Measurements from ENCODE around the gene UGT3A2.
A peak's percentile ranks its signal among the peaks of the same experiment; 100 is the strongest.

The UGT3A2 gene

GRCh38 chr5:36033486-36033885 is 33.2 kb downstream of the UGT3A2 start:
- 0 out of 2 replicates have a peak, but pooled peaks have one; percentile 39 for TF ChIP-seq GATA2 (IDR thresholded peaks at IDR 0.05; ENCODE audit: low read depth, low read length)
- TF ChIP-seq GATA3 (IDR thresholded peaks at IDR 0.05; ENCODE audit: low read depth, low read length), result no peak

- TF ChIP-seq GATA3 (IDR thresholded peaks at IDR 0.05; ENCODE audit: low read depth, low read length) (no peak), GATA2 (IDR thresholded peaks at IDR 0.05; ENCODE audit: low read depth, low read length) (no peak)
Measured at GRCh38 chr5:36033047-36033446, 33.6 kb downstream of the UGT3A2 start.

GRCh38 chr5:36031223-36031622 is 35.5 kb downstream of the UGT3A2 start:
- TF ChIP-seq GATA3 (IDR thresholded peaks at IDR 0.05; ENCODE audit: low read depth, low read length), result no peak
- TF ChIP-seq GATA2 (IDR thresholded peaks at IDR 0.05; ENCODE audit: low read depth, low read length), result no peak

- TF ChIP-seq GATA2 (IDR thresholded peaks at IDR 0.05; ENCODE audit: low read depth, low read length), result peak; percentile 54; the same call in 1 of the 2 replicates
- TF ChIP-seq GATA3 (IDR thresholded peaks at IDR 0.05; ENCODE audit: low read depth, low read length), result no peak
Measured at GRCh38 chr5:36029914-36030313, 36.8 kb downstream of the UGT3A2 start.

- TF ChIP-seq GATA2 (IDR thresholded peaks at IDR 0.05; ENCODE audit: low read depth, low read length), result no peak
- TF ChIP-seq GATA3 (IDR thresholded peaks at IDR 0.05; ENCODE audit: low read depth, low read length), result no peak
Measured at GRCh38 chr5:36028816-36029465, 37.7 kb downstream of the UGT3A2 start.

GRCh38 chr5:36027711-36028110 is 39.0 kb downstream of the UGT3A2 start:
- TF ChIP-seq GATA2 (IDR thresholded peaks at IDR 0.05; ENCODE audit: low read depth, low read length) (no peak), GATA3 (IDR thresholded peaks at IDR 0.05; ENCODE audit: low read depth, low read length) (no peak)

GRCh38 chr5:36026706-36027465 is 39.8 kb downstream of the UGT3A2 start:
- TF ChIP-seq GATA2 (IDR thresholded peaks at IDR 0.05; ENCODE audit: low read depth, low read length) (no peak), GATA3 (IDR thresholded peaks at IDR 0.05; ENCODE audit: low read depth, low read length) (no peak)

- TF ChIP-seq GATA2 (IDR thresholded peaks at IDR 0.05; ENCODE audit: low read depth, low read length), result no peak
- no peak for TF ChIP-seq GATA3 (IDR thresholded peaks at IDR 0.05; ENCODE audit: low read depth, low read length)
Measured at GRCh38 chr5:36017622-36018021, 49.1 kb downstream of the UGT3A2 start.

GRCh38 chr5:36017004-36017403 is 49.7 kb downstream of the UGT3A2 start:
- no peak for TF ChIP-seq GATA3 (IDR thresholded peaks at IDR 0.05; ENCODE audit: low read depth, low read length)

- TF ChIP-seq GATA2 (IDR thresholded peaks at IDR 0.05; ENCODE audit: low read depth, low read length), result no peak
Measured at GRCh38 chr5:36013182-36013581, 53.5 kb downstream of the UGT3A2 start.

- TF ChIP-seq GATA2 (IDR thresholded peaks at IDR 0.05; ENCODE audit: low read depth, low read length), result no peak
- no peak for TF ChIP-seq GATA3 (IDR thresholded peaks at IDR 0.05; ENCODE audit: low read depth, low read length)
Measured at GRCh38 chr5:36009698-36010097, 57.0 kb downstream of the UGT3A2 start.

- TF ChIP-seq GATA2 (IDR thresholded peaks at IDR 0.05; ENCODE audit: low read depth, low read length), result no peak
- TF ChIP-seq GATA3 (IDR thresholded peaks at IDR 0.05; ENCODE audit: low read depth, low read length), result no peak
Measured at GRCh38 chr5:36007366-36007765, 59.3 kb downstream of the UGT3A2 start.

- TF ChIP-seq GATA3 (IDR thresholded peaks at IDR 0.05; ENCODE audit: low read depth, low read length) (no peak), GATA2 (IDR thresholded peaks at IDR 0.05; ENCODE audit: low read depth, low read length) (no peak)
Measured at GRCh38 chr5:36006163-36006562, 60.5 kb downstream of the UGT3A2 start.

GRCh38 chr5:36001032-36001431 is 65.7 kb downstream of the UGT3A2 start:
- TF ChIP-seq GATA2 (IDR thresholded peaks at IDR 0.05; ENCODE audit: low read depth, low read length) (no peak), GATA3 (IDR thresholded peaks at IDR 0.05; ENCODE audit: low read depth, low read length) (no peak)

- no peak for TF ChIP-seq GATA3 (IDR thresholded peaks at IDR 0.05; ENCODE audit: low read depth, low read length)
- no peak for TF ChIP-seq GATA2 (IDR thresholded peaks at IDR 0.05; ENCODE audit: low read depth, low read length)
Measured at GRCh38 chr5:35999547-35999946, 67.1 kb downstream of the UGT3A2 start.

All from SH-SY5Y (cell line).